BLaER1 (cell line): ENCODE measurements around the gene PRKN.

Experiments used
- H3K27ac ChIP-seq: shearing (Covaris generic); formaldehyde crosslinking; 2 replicates; pipeline ENCODE4 v1.8.1; 2022
- H3K27me3 ChIP-seq: shearing (Covaris generic); formaldehyde crosslinking; 2 replicates; pipeline ENCODE4 v1.8.1; 2022
- H3K36me3 ChIP-seq: shearing (Covaris generic); formaldehyde crosslinking; 2 replicates; pipeline ENCODE4 v1.8.1; 2022
- H3K4me1 ChIP-seq: shearing (Covaris generic); formaldehyde crosslinking; 2 replicates; pipeline ENCODE4 v1.8.1; 2022
- H3K4me2 ChIP-seq: shearing (Covaris generic); formaldehyde crosslinking; 2 replicates; pipeline ENCODE4 v1.8.1; 2022
- H3K4me3 ChIP-seq: shearing (Covaris generic); formaldehyde crosslinking; 2 replicates; pipeline ENCODE4 v1.8.1; 2022
- H3K9ac ChIP-seq: shearing (Covaris generic); formaldehyde crosslinking; 2 replicates; pipeline ENCODE4 v1.8.1; 2022
- H3K9me3 ChIP-seq: shearing (Covaris generic); formaldehyde crosslinking; 2 replicates; pipeline ENCODE4 v1.8.1; 2022
- H4K20me1 ChIP-seq: shearing (Covaris generic); formaldehyde crosslinking; 2 replicates; pipeline ENCODE4 v1.8.1; 2022
- Cebpa-rat ChIP-seq: shearing (Covaris generic); IDR thresholded peaks from 2 replicates; pipeline ENCODE4 v1.8.1; 2022

The PRKN gene

GRCh38 chr6:161362266-161362665 lies 1365.3 kb downstream of the PRKN start:
- Histone ChIP-seq H3K27ac (no peak overlapping the region), H3K9me3 (peaks cover 35% of the 10 kb centered on the region), H4K20me1 (no peaks in the 10 kb centered on the region), H3K4me1 (peaks cover 13% of the 10 kb centered on the region), H3K27me3 (no peaks in the 10 kb centered on the region), H3K9ac (no peak overlapping the region), H3K4me3 (no peak overlapping the region), H3K36me3 (no peaks in the 10 kb centered on the region), H3K4me2 (no peak overlapping the region)
- TF ChIP-seq Cebpa-rat: no peak

GRCh38 chr6:161361529-161361928 lies 1366.0 kb downstream of the PRKN start:
- H3K36me3 ChIP-seq: no peaks in the 10 kb centered on the region

GRCh38 chr6:161360520-161360919 lies 1367.0 kb downstream of the PRKN start:
- H4K20me1 ChIP-seq: no peaks in the 10 kb centered on the region
- H3K4me3 ChIP-seq: no peak overlapping the region
- no peak overlapping the region for H3K4me2 ChIP-seq
- H3K36me3 ChIP-seq: no peaks in the 10 kb centered on the region
- H3K27ac ChIP-seq: no peak overlapping the region
- no peak for TF ChIP-seq Cebpa-rat
- H3K4me1 ChIP-seq: peaks cover 13% of the 10 kb centered on the region
- peaks cover 35% of the 10 kb centered on the region for H3K9me3 ChIP-seq
- H3K9ac ChIP-seq: no peak overlapping the region
- no peaks in the 10 kb centered on the region for H3K27me3 ChIP-seq

More at GRCh38 chr6:161361529-161361928, 1366.0 kb downstream of the PRKN start:
- H3K9me3 ChIP-seq: peaks cover 35% of the 10 kb centered on the region
- no peak overlapping the region for H3K4me3 ChIP-seq
- no peak overlapping the region for H3K4me2 ChIP-seq
- H3K27me3 ChIP-seq: no peaks in the 10 kb centered on the region
- no peak overlapping the region for H3K9ac ChIP-seq
- TF ChIP-seq Cebpa-rat: no peak
- no peak overlapping the region for H3K27ac ChIP-seq
- H3K4me1 ChIP-seq: peaks cover 13% of the 10 kb centered on the region
- H4K20me1 ChIP-seq: no peaks in the 10 kb centered on the region

GRCh38 chr6:161359618-161359945 lies 1368.0 kb downstream of the PRKN start:
- H3K4me3 ChIP-seq: no peak overlapping the region
- H3K36me3 ChIP-seq: no peaks in the 10 kb centered on the region
- no peak overlapping the region for H3K9ac ChIP-seq
- peaks cover 13% of the 10 kb centered on the region for H3K4me1 ChIP-seq
- H3K27ac ChIP-seq: no peak overlapping the region
- no peaks in the 10 kb centered on the region for H3K27me3 ChIP-seq
- peak overlapping the region; percentile 48 for H3K4me2 ChIP-seq
- no peaks in the 10 kb centered on the region for H4K20me1 ChIP-seq
- peaks cover 34% of the 10 kb centered on the region for H3K9me3 ChIP-seq
- TF ChIP-seq Cebpa-rat: no peak

- no peak for TF ChIP-seq Cebpa-rat
- H3K27me3 ChIP-seq: no peaks in the 10 kb centered on the region
- H3K27ac ChIP-seq: no peak overlapping the region
- no peak overlapping the region for H3K4me2 ChIP-seq
- peaks cover 1% of the 10 kb centered on the region for H3K9me3 ChIP-seq
- H3K9ac ChIP-seq: no peak overlapping the region
- H3K36me3 ChIP-seq: no peaks in the 10 kb centered on the region
- peaks cover 13% of the 10 kb centered on the region for H3K4me1 ChIP-seq
- no peak overlapping the region for H3K4me3 ChIP-seq
- H4K20me1 ChIP-seq: no peaks in the 10 kb centered on the region
Observed at GRCh38 chr6:161356167-161356854, 1371.3 kb downstream of the PRKN start.

- Histone ChIP-seq H3K9ac (no peak overlapping the region), H3K4me1 (peaks cover 13% of the 10 kb centered on the region), H3K9me3 (no peaks in the 10 kb centered on the region), H4K20me1 (no peaks in the 10 kb centered on the region), H3K27ac (no peak overlapping the region), H3K36me3 (no peaks in the 10 kb centered on the region), H3K27me3 (no peaks in the 10 kb centered on the region), H3K4me3 (no peak overlapping the region), H3K4me2 (no peak overlapping the region)
- no peak for TF ChIP-seq Cebpa-rat
Observed at GRCh38 chr6:161355696-161356095, 1371.9 kb downstream of the PRKN start.

GRCh38 chr6:161354956-161355355 lies 1372.6 kb downstream of the PRKN start:
- H3K36me3 ChIP-seq: no peaks in the 10 kb centered on the region
- peaks cover 10% of the 10 kb centered on the region for H3K4me1 ChIP-seq
- no peak overlapping the region for H3K4me2 ChIP-seq
- H3K9me3 ChIP-seq: no peaks in the 10 kb centered on the region
- no peaks in the 10 kb centered on the region for H4K20me1 ChIP-seq
- H3K27ac ChIP-seq: no peak overlapping the region
- no peak overlapping the region for H3K4me3 ChIP-seq
- TF ChIP-seq Cebpa-rat: no peak
- no peaks in the 10 kb centered on the region for H3K27me3 ChIP-seq
- H3K9ac ChIP-seq: no peak overlapping the region

- no peaks in the 10 kb centered on the region for H3K9me3 ChIP-seq
- H4K20me1 ChIP-seq: no peaks in the 10 kb centered on the region
- no peak overlapping the region for H3K4me3 ChIP-seq
- no peak for TF ChIP-seq Cebpa-rat
- no peak overlapping the region for H3K4me2 ChIP-seq
- H3K27me3 ChIP-seq: no peaks in the 10 kb centered on the region
- no peak overlapping the region for H3K9ac ChIP-seq
- H3K36me3 ChIP-seq: no peaks in the 10 kb centered on the region
- H3K4me1 ChIP-seq: peaks cover 4% of the 10 kb centered on the region
- no peak overlapping the region for H3K27ac ChIP-seq
Observed at GRCh38 chr6:161354276-161354840, 1373.2 kb downstream of the PRKN start.

- H3K27ac ChIP-seq: no peak overlapping the region
- no peaks in the 10 kb centered on the region for H3K27me3 ChIP-seq
- H3K4me3 ChIP-seq: no peak overlapping the region
- no peak for TF ChIP-seq Cebpa-rat
- H4K20me1 ChIP-seq: no peaks in the 10 kb centered on the region
- H3K36me3 ChIP-seq: no peaks in the 10 kb centered on the region
- H3K4me1 ChIP-seq: no peaks in the 10 kb centered on the region
- H3K9me3 ChIP-seq: no peaks in the 10 kb centered on the region
- H3K4me2 ChIP-seq: no peak overlapping the region
- no peak overlapping the region for H3K9ac ChIP-seq
Observed at GRCh38 chr6:161353208-161353613, 1374.4 kb downstream of the PRKN start.

- no peak for TF ChIP-seq Cebpa-rat
- Histone ChIP-seq H3K9ac (no peak overlapping the region), H3K27ac (no peak overlapping the region), H3K36me3 (no peaks in the 10 kb centered on the region), H3K9me3 (no peaks in the 10 kb centered on the region), H4K20me1 (no peaks in the 10 kb centered on the region), H3K4me3 (no peak overlapping the region), H3K4me1 (no peaks in the 10 kb centered on the region), H3K4me2 (no peak overlapping the region), H3K27me3 (no peaks in the 10 kb centered on the region)
Observed at GRCh38 chr6:161351858-161352257, 1375.7 kb downstream of the PRKN start.
